Adrenal gland (tissue), 12 donors: ENCODE measurements around the gene AMPD2. TPM values are rescaled to one million over a fixed set of nuclear protein-coding genes. Genes with fewer than 3 reads are reported as not detected.

Experiments used
- DNase-seq, 7 donors: peaks; one replicate each; pipeline ENCODE4 v3.0.0-alpha.2; 2019 to 2020
- H3K27ac ChIP-seq, 5 donors: fragments of 200-600 bp; sonication (generic) in 4 of 5; 1 replicate in 3 of 5; 2 replicates in 2 of 5; pipeline versions ENCODE4 v1.5.1 to v1.8.0; 2016 to 2020; ENCODE audit warnings: mild to moderate bottlenecking in 1 of 5
- H3K27me3 ChIP-seq: fragments of 200-600 bp; 2 replicates; pipeline ENCODE4 v1.8.0; 2021
- H3K36me3 ChIP-seq, 2 donors: fragments of 200-600 bp; replicated peaks in 1 of 2; 1 replicate in 1 of 2; 2 replicates in 1 of 2; pipeline versions ENCODE4 v1.5.1 to v1.8.0; 2018 to 2022
- H3K4me1 ChIP-seq, 2 donors: fragments of 200-600 bp; replicated peaks in 1 of 2; 1 replicate in 1 of 2; 2 replicates in 1 of 2; pipeline versions ENCODE4 v1.5.1 to v1.8.0; 2018 to 2021
- H3K4me3 ChIP-seq, 4 donors: fragments of 200-600 bp; sonication (generic) in 3 of 4; one replicate each; pipeline ENCODE4 v1.5.1; 2016 to 2018
- H3K9me3 ChIP-seq, 3 donors: fragments of 200-600 bp; sonication (generic) in 1 of 3; replicated peaks in 1 of 3; 1 replicate in 2 of 3; 2 replicates in 1 of 3; pipeline versions ENCODE4 v1.5.1 to v1.8.0; 2016 to 2021
- CTCF ChIP-seq, 6 experiments: fragments of 450-650 bp in 4 of 6; fragments of 200-600 bp in 2 of 6; sonication (generic) in 1 of 6; IDR thresholded peaks; 1 replicate in 5 of 6; 2 replicates in 1 of 6; pipeline versions ENCODE4 v1.5.1 to v1.8.0; 2016 to 2021; ENCODE audit warnings: antibody characterized with exemption in 6 of 6, mild to moderate bottlenecking in 2 of 6, moderate library complexity in 1 of 6
- POLR2A ChIP-seq, 2 donors: fragments of 450-650 bp; IDR thresholded peaks; one replicate each; pipeline ENCODE4 v1.6.1; 2017; ENCODE audit warnings: antibody characterized with exemption in 2 of 2, mild to moderate bottlenecking in 2 of 2, moderate library complexity in 1 of 2
- WGBS, 4 donors: extraction: QIAGEN DNeasy Blood & Tissue Kit in 2 of 4; methylation state at CpG; one replicate each; pipeline versions ENCODE4 v1.1.5 to v1.1.7; 2013 to 2017; 5-methylcytosine and 5-hydroxymethylcytosine counted together
- intact Hi-C, 2 donors: fragments of 100-400 bp; cut with DNase I; formaldehyde crosslinking; loops; one replicate each; pipeline versions ENCODE4 v1.14.1 to v1.15.0; 2022 to 2023
- polyA plus RNA-seq, 3 donors: library from polyadenylated mRNA; stranded (reverse); fragments of 200-250 nt in 2 of 3; fragments of 350-450 nt in 1 of 3; fragmentation: Illumina TruSeq in 1 of 3; extraction: RNeasy Lipid Tissue Mini Kit (QIAGEN cat#74804) in 1 of 3; gene quantifications; one replicate each; pipeline ENCODE4 v1.2.3, GENCODE V29; 2013 to 2014
- total RNA-seq, 9 donors: library from RNA; depleted of rRNA in 4 of 9; stranded (reverse); fragments of >200 nt in 4 of 9; fragments of 120-200 nt in 1 of 9; fragmentation: NEBNext Ultra II Directional in 1 of 9; extraction: Animal tissue kit (Norgen Biotek cat#: 25700) in 1 of 9; gene quantifications; one replicate each; pipeline versions ENCODE4 v1.1.0 to v1.2.4, GENCODE V29; 2013 to 2023
- donor health status: healthy with polysubstance abuse.
- donor health status: Bipolar disorder and iron deficiency.
- donor health status: DM: yes; HTN: yes; CAD: no.
- donor health status: DM: no; HTN: no; CAD: no.
- donor health status: DM: no; HTN: no; CAD: no.
- donor health status: DM: yes; HTN: yes; CAD: no.

AMPD2 gene
- total and polyA plus RNA-seq, 12 donors = 28.4 to 170 (median 69.2) TPM

- H3K27me3 ChIP-seq = no peaks in the 10 kb centered on the region
- TF ChIP-seq CTCF (IDR thresholded peaks at IDR 0.05) = no peak
- no peak for TF ChIP-seq POLR2A (IDR thresholded peaks at IDR 0.05)
- no peaks in the 10 kb centered on the region for H3K9me3 ChIP-seq
- peak in 1 of 7 donors; percentile 14 for DNase-seq
- WGBS, 4 donors = 89 to 92% (median 90%) methylated on average over 20 to 23 of the region's 23 CpGs
- peaks cover 0 to 22% of the 10 kb centered on the region in 2 donors for H3K4me1 ChIP-seq
- no peak overlapping the region for H3K4me3 ChIP-seq
- H3K36me3 ChIP-seq = peaks cover 0 to 53% of the 10 kb centered on the region in 2 donors
- H3K27ac ChIP-seq = no peak overlapping the region
- intact Hi-C loops = loop anchor here (5.0 kb wide), 2 partner anchors 81 to 86 kb away; partner anchors contain the start of gene GNAI3 (in 1 of the 2)
Measured at GRCh38 chr1:109627692-109628399, 8.2 kb downstream of the AMPD2 start.

- TF ChIP-seq POLR2A (IDR thresholded peaks at IDR 0.05) (no peak), CTCF (IDR thresholded peaks at IDR 0.05) (no peak)
- intact Hi-C loops = loop anchor here (5.0 kb wide), 2 partner anchors 81 to 86 kb away; partner anchors contain the start of gene GNAI3 (in 1 of the 2)
- H3K9me3 ChIP-seq = no peaks in the 10 kb centered on the region
- peaks cover 0 to 53% of the 10 kb centered on the region in 2 donors for H3K36me3 ChIP-seq
- H3K4me3 ChIP-seq = no peak overlapping the region
- no peaks in the 10 kb centered on the region for H3K27me3 ChIP-seq
- DNase-seq = peak in 3 of 7 donors; percentile 8 to 64 (median 30)
- 85 to 96% (median 87%) methylated on average over 4 to 23 of the region's 23 CpGs for WGBS, 4 donors
- peaks cover 0 to 13% of the 10 kb centered on the region in 2 donors for H3K4me1 ChIP-seq
- peak overlapping the region in 1 of 5 donors; percentile 8 for H3K27ac ChIP-seq
Measured at GRCh38 chr1:109628540-109629321, 9.1 kb downstream of the AMPD2 start.

DNA sequence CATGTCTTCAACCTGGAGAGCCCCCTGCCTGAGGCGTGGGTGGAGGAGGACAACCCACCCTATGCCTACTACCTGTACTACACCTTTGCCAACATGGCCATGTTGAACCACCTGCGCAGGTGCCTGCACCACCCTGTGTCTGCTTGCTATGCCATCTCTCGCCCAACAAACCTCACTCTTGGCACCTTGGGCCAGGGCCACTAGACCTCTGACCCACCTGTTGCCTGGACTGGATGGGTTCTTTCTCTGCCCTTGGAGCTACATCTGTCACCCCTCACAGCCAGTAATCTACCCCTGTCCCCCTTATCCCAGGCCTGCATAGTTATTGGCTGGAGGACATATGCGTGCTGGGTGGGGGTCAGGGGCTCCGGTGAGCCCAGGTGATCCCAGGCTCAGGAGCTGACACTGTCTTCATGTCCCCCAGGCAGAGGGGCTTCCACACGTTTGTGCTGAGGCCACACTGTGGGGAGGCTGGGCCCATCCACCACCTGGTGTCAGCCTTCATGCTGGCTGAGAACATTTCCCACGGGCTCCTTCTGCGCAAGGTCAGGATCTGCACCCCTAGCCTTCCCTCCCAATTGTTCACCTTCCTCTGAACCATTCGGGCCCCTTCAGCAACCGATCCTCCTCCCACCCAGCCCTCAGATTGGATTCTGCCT lies 9.9 kb downstream of the AMPD2 start:
- H3K36me3 ChIP-seq = peaks cover 0 to 53% of the 10 kb centered on the region in 2 donors
- DNase-seq = peak in 1 of 7 donors; percentile 21
- H3K4me1 ChIP-seq = peaks cover 0 to 6% of the 10 kb centered on the region in 2 donors
- no peak for TF ChIP-seq CTCF (IDR thresholded peaks at IDR 0.05)
- no peak for TF ChIP-seq POLR2A (IDR thresholded peaks at IDR 0.05)
- H3K27me3 ChIP-seq = no peaks in the 10 kb centered on the region
- no peak overlapping the region for H3K4me3 ChIP-seq
- no peaks in the 10 kb centered on the region for H3K9me3 ChIP-seq
- intact Hi-C loops = loop anchor here (5.0 kb wide), 2 partner anchors 82 to 87 kb away; partner anchors contain the start of gene GNAI3 (in 1 of the 2)
- 83 to 90% (median 87%) methylated on average over 8 to 10 of the region's 10 CpGs for WGBS, 4 donors
- H3K27ac ChIP-seq = peak overlapping the region in 1 of 5 donors; percentile 21
